ENCODE measurements around the gene CALD1. TPM values are rescaled to one million over a fixed set of nuclear protein-coding genes. Genes with fewer than 3 reads are reported as not detected.
A peak's percentile ranks its signal among the peaks of the same experiment; 100 is the strongest.

The CALD1 gene
- total RNA-seq, 2 donors from 2014 or later = 10.8 to 20.0 TPM

DNA sequence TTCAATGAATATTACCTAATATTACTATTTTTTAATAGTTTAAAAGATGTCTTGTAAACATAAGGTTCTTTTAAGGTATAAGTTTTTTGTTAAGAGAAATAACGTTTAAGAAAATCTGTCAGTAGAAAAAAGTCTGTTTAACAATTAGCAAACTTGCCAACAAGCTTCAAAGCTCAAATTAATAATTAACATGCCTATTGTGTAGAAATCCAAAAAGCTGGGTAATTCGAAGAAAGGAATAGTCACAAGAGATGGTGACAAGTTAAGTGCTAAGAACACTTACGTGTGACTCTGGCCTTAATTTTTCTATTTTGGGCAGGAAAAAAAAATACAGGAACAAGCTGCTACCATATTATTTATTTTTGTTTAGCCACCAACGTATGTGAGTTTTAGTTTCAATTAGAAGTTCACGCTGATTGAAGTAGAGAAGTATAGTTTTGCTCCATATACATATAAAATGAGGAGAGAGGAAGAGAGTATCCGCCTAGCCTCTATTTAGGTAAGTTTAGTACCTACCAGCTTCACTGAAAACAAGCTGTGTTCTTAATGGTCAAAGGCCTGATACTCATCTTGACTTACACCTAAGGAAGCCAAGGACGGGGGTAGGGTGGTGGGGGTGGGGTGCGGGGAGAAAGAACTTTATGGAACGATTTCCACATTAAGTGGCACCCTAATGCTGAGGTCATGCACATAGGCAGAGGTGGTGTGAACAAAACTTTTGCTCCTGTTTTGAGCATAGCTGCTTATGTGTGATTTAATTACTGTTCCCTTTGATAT lies 163.4 kb downstream of the CALD1 start:
- peaks cover 5% of the 10 kb centered on the region for H3K27me3 Mint-ChIP-seq (ENCODE audit: low read depth)
- no peaks in the 10 kb centered on the region for H3K36me3 Mint-ChIP-seq (ENCODE audit: insufficient read depth in 2 of 2)
- H3K4me3 Mint-ChIP-seq = no peak overlapping the region
- peaks cover 17% of the 10 kb centered on the region for H3K4me1 Mint-ChIP-seq (ENCODE audit: low read depth)
- peak overlapping the region; percentile 35 for H3K27ac Mint-ChIP-seq
- no peak for DNase-seq
- no peaks in the 10 kb centered on the region for H3K9me3 Mint-ChIP-seq
- ATAC-seq (replicated peaks in 1 of 2) = no peak

GRCh38 chr7:134943785-134944400 lies 164.5 kb downstream of the CALD1 start:
- Mint-ChIP-seq H3K4me1 (ENCODE audit: low read depth) (peaks cover 17% of the 10 kb centered on the region), H3K27me3 (ENCODE audit: low read depth) (no peaks in the 10 kb centered on the region), H3K27ac (no peak overlapping the region), H3K4me3 (no peak overlapping the region), H3K9me3 (no peaks in the 10 kb centered on the region), H3K36me3 (ENCODE audit: insufficient read depth in 2 of 2) (no peaks in the 10 kb centered on the region)
- no peak for ATAC-seq (replicated peaks in 1 of 2)
- no peak for DNase-seq

- no peak for DNase-seq
- Mint-ChIP-seq H3K36me3 (ENCODE audit: insufficient read depth in 2 of 2) (no peaks in the 10 kb centered on the region), H3K4me1 (ENCODE audit: low read depth) (peaks cover 17% of the 10 kb centered on the region), H3K9me3 (no peaks in the 10 kb centered on the region), H3K27ac (no peak overlapping the region), H3K4me3 (no peak overlapping the region), H3K27me3 (ENCODE audit: low read depth) (no peaks in the 10 kb centered on the region)
- ATAC-seq (replicated peaks in 1 of 2) = no peak
Measured at GRCh38 chr7:134945691-134946090, 166.3 kb downstream of the CALD1 start.

DNA sequence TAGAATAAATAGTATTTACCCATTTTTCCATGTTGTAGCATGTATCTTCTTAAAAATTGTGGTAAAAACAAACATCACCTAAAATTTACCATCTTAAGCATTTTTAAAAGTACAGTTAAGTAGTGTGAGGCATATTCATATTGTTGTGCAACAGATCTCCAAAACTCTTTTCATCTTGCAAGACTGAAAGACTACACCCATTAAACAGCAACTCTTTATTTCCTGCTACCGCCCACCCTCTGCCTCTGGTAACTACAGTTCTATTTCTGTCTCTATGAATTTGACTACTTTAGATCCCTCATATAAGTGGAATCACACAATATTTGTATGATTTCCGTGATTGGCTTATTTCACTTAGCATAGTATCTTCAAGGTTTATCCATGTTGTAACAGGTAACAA lies 166.8 kb downstream of the CALD1 start:
- DNase-seq = no peak
- ATAC-seq (replicated peaks in 1 of 2) = peak in 1 of 2 donors; percentile 39
- no peaks in the 10 kb centered on the region for H3K9me3 Mint-ChIP-seq
- no peaks in the 10 kb centered on the region for H3K36me3 Mint-ChIP-seq (ENCODE audit: insufficient read depth in 2 of 2)
- H3K27me3 Mint-ChIP-seq (ENCODE audit: low read depth) = no peaks in the 10 kb centered on the region
- H3K4me1 Mint-ChIP-seq (ENCODE audit: low read depth) = peaks cover 17% of the 10 kb centered on the region
- no peak overlapping the region for H3K27ac Mint-ChIP-seq
- H3K4me3 Mint-ChIP-seq = no peak overlapping the region

DNA sequence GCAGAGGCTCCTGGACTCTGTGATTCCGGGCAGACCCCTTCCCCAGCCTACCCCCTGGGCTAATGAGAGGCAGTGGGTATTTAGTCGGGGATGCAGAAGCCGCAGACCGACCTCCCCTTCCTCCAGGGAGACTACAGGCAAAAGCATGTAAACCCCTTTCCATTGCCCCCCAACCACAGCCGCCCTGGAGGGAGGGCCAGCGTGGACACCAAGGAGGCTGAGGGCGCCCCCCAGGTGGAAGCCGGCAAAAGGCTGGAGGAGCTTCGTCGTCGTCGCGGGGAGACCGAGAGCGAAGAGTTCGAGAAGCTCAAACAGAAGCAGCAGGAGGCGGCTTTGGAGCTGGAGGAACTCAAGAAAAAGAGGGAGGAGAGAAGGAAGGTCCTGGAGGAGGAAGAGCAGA lies 167.9 kb downstream of the CALD1 start:
- Mint-ChIP-seq H3K27me3 (ENCODE audit: low read depth) (no peaks in the 10 kb centered on the region), H3K9me3 (no peaks in the 10 kb centered on the region), H3K36me3 (ENCODE audit: insufficient read depth in 2 of 2) (no peaks in the 10 kb centered on the region), H3K27ac (no peak overlapping the region), H3K4me1 (ENCODE audit: low read depth) (peaks cover 17% of the 10 kb centered on the region), H3K4me3 (no peak overlapping the region)
- ATAC-seq (replicated peaks in 1 of 2) (no peak), DNase-seq (no peak)

DNA sequence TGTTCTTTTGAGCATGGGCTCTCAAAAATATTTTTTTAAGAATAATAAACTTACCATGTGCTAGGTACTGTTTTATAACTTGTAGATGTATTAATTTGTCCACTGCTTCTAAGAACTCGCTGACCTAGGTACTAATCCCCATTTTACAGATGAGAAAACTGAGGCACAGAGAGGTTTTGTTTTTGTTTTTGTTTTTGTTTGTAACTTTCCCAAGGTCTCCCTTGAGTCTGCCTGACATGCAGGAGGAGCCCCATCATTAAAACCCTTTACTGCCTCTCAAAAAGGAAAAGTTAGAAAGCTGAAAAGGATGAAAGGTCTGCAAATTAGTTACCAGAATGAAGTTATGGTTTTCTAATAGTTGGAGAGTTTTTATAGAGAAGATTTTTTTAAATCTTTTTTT lies 168.4 kb downstream of the CALD1 start:
- no peak for ATAC-seq (replicated peaks in 1 of 2)
- no peak overlapping the region for H3K4me3 Mint-ChIP-seq

DNA sequence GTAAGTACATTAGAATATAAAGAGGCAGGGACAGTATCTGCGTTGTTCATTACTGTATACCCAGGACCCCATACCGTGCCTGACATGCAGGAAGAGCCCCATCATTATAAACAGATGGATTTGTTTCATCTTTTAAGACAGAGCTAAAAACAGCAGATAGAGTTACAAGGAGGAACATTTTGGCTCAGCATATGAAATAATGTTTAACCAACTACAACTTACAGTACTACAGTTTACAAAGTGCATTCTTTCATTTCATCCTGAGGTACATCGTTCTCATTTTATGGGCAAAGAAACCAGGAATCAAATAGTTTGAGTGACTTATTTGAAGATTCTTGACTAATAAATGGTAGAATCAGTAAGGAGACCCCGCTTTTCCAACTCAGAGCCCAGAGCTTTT lies 168.8 kb downstream of the CALD1 start:
- no peak overlapping the region for H3K4me3 Mint-ChIP-seq
- peaks cover 17% of the 10 kb centered on the region for H3K4me1 Mint-ChIP-seq (ENCODE audit: low read depth)
- no peak for ATAC-seq (replicated peaks in 1 of 2)
- no peaks in the 10 kb centered on the region for H3K9me3 Mint-ChIP-seq
- no peaks in the 10 kb centered on the region for H3K36me3 Mint-ChIP-seq (ENCODE audit: insufficient read depth in 2 of 2)
- no peak for DNase-seq
- no peaks in the 10 kb centered on the region for H3K27me3 Mint-ChIP-seq (ENCODE audit: low read depth)
- no peak overlapping the region for H3K27ac Mint-ChIP-seq

More for the DNA sequence above, 168.4 kb downstream of the CALD1 start:
- Mint-ChIP-seq H3K27ac (no peak overlapping the region), H3K9me3 (no peaks in the 10 kb centered on the region), H3K36me3 (ENCODE audit: insufficient read depth in 2 of 2) (no peaks in the 10 kb centered on the region), H3K27me3 (ENCODE audit: low read depth) (no peaks in the 10 kb centered on the region), H3K4me1 (ENCODE audit: low read depth) (peaks cover 17% of the 10 kb centered on the region)
- no peak for DNase-seq

GRCh38 chr7:134948736-134949135 lies 169.3 kb downstream of the CALD1 start:
- no peak for DNase-seq
- no peaks in the 10 kb centered on the region for H3K9me3 Mint-ChIP-seq

GRCh38 chr7:134949171-134949570 lies 169.7 kb downstream of the CALD1 start:
- Mint-ChIP-seq H3K9me3 (no peaks in the 10 kb centered on the region), H3K4me3 (no peak overlapping the region), H3K27ac (no peak overlapping the region), H3K36me3 (ENCODE audit: insufficient read depth in 2 of 2) (no peaks in the 10 kb centered on the region), H3K27me3 (ENCODE audit: low read depth) (no peaks in the 10 kb centered on the region), H3K4me1 (ENCODE audit: low read depth) (peaks cover 17% of the 10 kb centered on the region)
- DNase-seq (no peak), ATAC-seq (replicated peaks in 1 of 2) (no peak)

More at GRCh38 chr7:134948736-134949135, 169.3 kb downstream of the CALD1 start:
- Mint-ChIP-seq H3K27ac (no peak overlapping the region), H3K27me3 (ENCODE audit: low read depth) (no peaks in the 10 kb centered on the region), H3K4me1 (ENCODE audit: low read depth) (peaks cover 17% of the 10 kb centered on the region), H3K4me3 (no peak overlapping the region), H3K36me3 (ENCODE audit: insufficient read depth in 2 of 2) (no peaks in the 10 kb centered on the region)
- ATAC-seq (replicated peaks in 1 of 2) = no peak

GRCh38 chr7:134954197-134955082 lies 175.0 kb downstream of the CALD1 start:
- DNase-seq (no peak), ATAC-seq (replicated peaks in 1 of 2) (no peak)
- Mint-ChIP-seq H3K9me3 (no peaks in the 10 kb centered on the region), H3K4me3 (no peak overlapping the region), H3K27me3 (ENCODE audit: low read depth) (no peaks in the 10 kb centered on the region), H3K27ac (no peak overlapping the region), H3K4me1 (ENCODE audit: low read depth) (no peaks in the 10 kb centered on the region), H3K36me3 (ENCODE audit: insufficient read depth in 2 of 2) (no peaks in the 10 kb centered on the region)

DNA sequence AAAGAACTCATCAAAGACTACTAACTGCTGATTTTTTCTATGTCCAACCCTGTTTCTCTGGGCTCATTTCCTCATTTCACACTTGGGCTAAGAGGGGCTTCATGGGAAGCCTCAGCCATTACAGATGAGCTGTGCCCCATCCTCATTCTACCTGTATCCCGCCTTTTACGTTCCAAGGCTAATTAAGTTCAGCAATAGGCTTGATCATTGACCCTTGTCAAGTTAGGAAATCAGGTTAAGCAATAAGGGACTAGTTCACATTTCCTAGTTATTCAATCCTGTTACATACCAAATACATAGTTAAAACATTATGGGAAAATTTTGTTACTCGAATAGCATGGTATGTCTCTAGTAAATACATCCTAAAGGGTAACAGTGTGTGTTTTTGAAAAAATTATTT lies 177.6 kb downstream of the CALD1 start:
- ATAC-seq (replicated peaks in 1 of 2) = no peak
- Mint-ChIP-seq H3K4me3 (no peak overlapping the region), H3K4me1 (ENCODE audit: low read depth) (no peaks in the 10 kb centered on the region), H3K27ac (no peak overlapping the region), H3K27me3 (ENCODE audit: low read depth) (no peaks in the 10 kb centered on the region), H3K9me3 (no peaks in the 10 kb centered on the region), H3K36me3 (ENCODE audit: insufficient read depth in 2 of 2) (no peaks in the 10 kb centered on the region)
- no peak for DNase-seq

DNA sequence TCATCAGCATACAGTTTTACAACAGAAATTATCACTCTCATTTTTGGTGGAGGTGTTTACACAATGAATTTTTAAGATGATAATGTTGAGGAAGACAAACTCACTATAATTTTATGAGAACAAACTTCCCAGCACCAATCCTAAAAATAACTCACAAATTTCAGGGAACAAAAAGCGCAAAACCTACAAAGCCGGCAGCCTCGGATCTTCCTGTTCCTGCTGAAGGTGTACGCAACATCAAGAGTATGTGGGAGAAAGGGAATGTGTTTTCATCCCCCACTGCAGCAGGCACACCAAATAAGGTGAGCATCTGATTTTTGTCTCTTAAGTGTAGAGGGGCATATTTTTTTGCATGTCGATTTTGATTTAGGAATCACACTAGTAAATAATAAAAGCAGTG lies 180.4 kb downstream of the CALD1 start:
- Mint-ChIP-seq H3K27ac (no peak overlapping the region), H3K36me3 (ENCODE audit: insufficient read depth in 2 of 2) (no peaks in the 10 kb centered on the region), H3K9me3 (no peaks in the 10 kb centered on the region), H3K4me3 (no peak overlapping the region), H3K27me3 (ENCODE audit: low read depth) (peaks cover 7% of the 10 kb centered on the region), H3K4me1 (ENCODE audit: low read depth) (no peaks in the 10 kb centered on the region)
- DNase-seq (no peak), ATAC-seq (replicated peaks in 1 of 2) (no peak)

DNA sequence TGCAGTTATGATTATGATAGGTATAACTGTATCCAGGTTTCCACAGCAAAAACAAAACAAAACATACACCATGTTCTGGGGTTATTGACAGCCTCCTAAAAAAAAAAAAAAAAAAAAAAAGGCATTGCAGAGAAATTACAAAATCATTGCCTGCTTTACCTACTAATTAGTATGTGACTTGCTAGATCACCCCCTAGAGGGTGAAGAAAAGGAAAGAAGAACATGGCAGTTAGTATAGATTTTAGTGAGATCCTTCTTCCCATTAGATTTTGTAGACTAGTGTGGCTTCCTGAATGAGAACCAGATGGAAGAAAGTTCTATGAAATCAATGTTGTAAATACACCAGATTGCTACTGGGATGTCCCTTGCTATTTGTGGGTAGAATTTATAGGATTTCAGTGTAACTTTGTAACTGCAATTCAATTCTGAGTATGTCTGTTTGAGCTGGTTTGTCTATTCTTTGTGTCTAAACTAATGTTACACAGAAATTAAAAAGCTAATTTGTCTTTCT lies 182.9 kb downstream of the CALD1 start:
- Mint-ChIP-seq H3K4me1 (ENCODE audit: low read depth) (no peaks in the 10 kb centered on the region), H3K27me3 (ENCODE audit: low read depth) (peaks cover 7% of the 10 kb centered on the region), H3K27ac (no peak overlapping the region), H3K9me3 (no peaks in the 10 kb centered on the region), H3K36me3 (ENCODE audit: insufficient read depth in 2 of 2) (no peaks in the 10 kb centered on the region), H3K4me3 (no peak overlapping the region)
- no peak for ATAC-seq (replicated peaks in 1 of 2)
- no peak for DNase-seq
